ENCODE results near the gene NAA38. TPM values are rescaled to one million over a fixed set of nuclear protein-coding genes. Genes with fewer than 3 reads are reported as not detected.

The NAA38 gene
- total and polyA plus RNA-seq, 2 experiments from 2014 or later: 71.5 to 185 TPM

- H3K27ac ChIP-seq: peak within 1 kb of the TSS; percentile 90
- peaks cover 38% of the 10 kb centered on the region for H3K4me1 ChIP-seq (ENCODE audit: insufficient read depth)
- TF ChIP-seq EZH2 (IDR thresholded peaks at IDR 0.05; ENCODE audit: insufficient read depth, poor library complexity, severe bottlenecking) (no peak), EZH2phosphoT487 (IDR thresholded peaks at IDR 0.05; ENCODE audit: insufficient read depth, low read depth) (no peak)
- in situ Hi-C loops (cut with MboI): no loop called here
- no peaks in the 10 kb centered on the region for H3K9me2 ChIP-seq (ENCODE audit: insufficient read depth)
- no peaks in the 10 kb centered on the region for H3K27me3 ChIP-seq (replicated peaks; ENCODE audit: insufficient read depth)
- no peaks in the 10 kb centered on the region for H4K20me1 ChIP-seq (ENCODE audit: insufficient read depth)
- no peaks in the 10 kb centered on the region for H3K9me3 ChIP-seq (ENCODE audit: low read depth)
- H3K36me3 ChIP-seq (ENCODE audit: low read depth): peaks cover 9% of the 10 kb centered on the region; the same call in 1 of the 2 replicates
- peak within 1 kb of the TSS; percentile 73 for H2AFZ ChIP-seq
- H3F3A ChIP-seq (ENCODE audit: insufficient read depth): peaks cover 36% of the 10 kb centered on the region
- peak within 1 kb of the TSS; percentile 71 for H3K9ac ChIP-seq
- H3K4me2 ChIP-seq (ENCODE audit: unreplicated experiment): peak within 1 kb of the TSS; percentile 86
- DNase-seq: peak; percentile 55
- peak within 1 kb of the TSS; percentile 90 for H3K4me3 ChIP-seq
- 52 to 54% methylated on average over 18 of the region's 18 CpGs for whole genome bisulfite sequencing, 2 experiments (ENCODE audit: low coverage in 1 of 2, low lambda C conversion rate in 2 of 2, missing lambda C conversion rate in 2 of 2)
- H3K79me2 ChIP-seq (ENCODE audit: insufficient read depth): peaks cover 32% of the 10 kb centered on the region
Observed at GRCh38 chr17:7888184-7888920, 31.0 kb upstream of the NAA38 start, which contains the start of gene CHD3. TSS of gene CHD3 (plus strand) at chr17:7888789. CDS start at chr17:7889001, 212 bp downstream.

GRCh38 chr17:7887482-7888183, 30.3 kb upstream of the NAA38 start:
- TF ChIP-seq EZH2phosphoT487 (IDR thresholded peaks at IDR 0.05; ENCODE audit: insufficient read depth, low read depth) (no peak), EZH2 (IDR thresholded peaks at IDR 0.05; ENCODE audit: insufficient read depth, poor library complexity, severe bottlenecking) (no peak)
- H3K4me1 ChIP-seq (ENCODE audit: insufficient read depth): peaks cover 38% of the 10 kb centered on the region
- DNase-seq: peak; percentile 98
- H4K20me1 ChIP-seq (ENCODE audit: insufficient read depth): no peaks in the 10 kb centered on the region
- H3K27me3 ChIP-seq (replicated peaks; ENCODE audit: insufficient read depth): no peaks in the 10 kb centered on the region
- no peaks in the 10 kb centered on the region for H3K9me2 ChIP-seq (ENCODE audit: insufficient read depth)
- in situ Hi-C loops (cut with MboI): no loop called here
- H3K4me3 ChIP-seq: peak overlapping the region; percentile 90
- H3K9me3 ChIP-seq (ENCODE audit: low read depth): no peaks in the 10 kb centered on the region
- peaks cover 38% of the 10 kb centered on the region for H3F3A ChIP-seq (ENCODE audit: insufficient read depth)
- peaks cover 9% of the 10 kb centered on the region; the same call in 1 of the 2 replicates for H3K36me3 ChIP-seq (ENCODE audit: low read depth)
- H3K4me2 ChIP-seq (ENCODE audit: unreplicated experiment): peak overlapping the region; percentile 86
- 1% methylated on average over 23 to 35 of the region's 35 CpGs for WGBS, 2 experiments (ENCODE audit: low coverage in 1 of 2, low lambda C conversion rate in 2 of 2, missing lambda C conversion rate in 2 of 2)
- peak overlapping the region; percentile 90 for H3K27ac ChIP-seq
- peak overlapping the region; percentile 77 for H2AFZ ChIP-seq
- peak overlapping the region; percentile 82 for H3K9ac ChIP-seq
- H3K79me2 ChIP-seq (ENCODE audit: insufficient read depth): peaks cover 32% of the 10 kb centered on the region

GRCh38 chr17:7887038-7887481, 29.7 kb upstream of the NAA38 start:
- H4K20me1 ChIP-seq (ENCODE audit: insufficient read depth): no peaks in the 10 kb centered on the region
- H3K4me3 ChIP-seq: peak overlapping the region; percentile 90
- H3K27me3 ChIP-seq (replicated peaks; ENCODE audit: insufficient read depth): no peaks in the 10 kb centered on the region
- in situ Hi-C loops (cut with MboI): no loop called here
- peaks cover 8% of the 10 kb centered on the region; the same call in 1 of the 2 replicates for H3K36me3 ChIP-seq (ENCODE audit: low read depth)
- peak; percentile 73 for DNase-seq
- H3K27ac ChIP-seq: peak overlapping the region; percentile 90
- peaks cover 38% of the 10 kb centered on the region for H3K4me1 ChIP-seq (ENCODE audit: insufficient read depth)
- H3K9me2 ChIP-seq (ENCODE audit: insufficient read depth): no peaks in the 10 kb centered on the region
- peak overlapping the region; percentile 77 for H2AFZ ChIP-seq
- TF ChIP-seq EZH2phosphoT487 (IDR thresholded peaks at IDR 0.05; ENCODE audit: insufficient read depth, low read depth) (no peak), EZH2 (IDR thresholded peaks at IDR 0.05; ENCODE audit: insufficient read depth, poor library complexity, severe bottlenecking) (no peak)
- peaks cover 32% of the 10 kb centered on the region for H3K79me2 ChIP-seq (ENCODE audit: insufficient read depth)
- H3K9ac ChIP-seq: peak overlapping the region; percentile 82
- WGBS, 2 experiments (ENCODE audit: low coverage in 1 of 2, low lambda C conversion rate in 2 of 2, missing lambda C conversion rate in 2 of 2): 1 to 5% methylated on average over 8 of the region's 8 CpGs
- H3K9me3 ChIP-seq (ENCODE audit: low read depth): no peaks in the 10 kb centered on the region
- H3K4me2 ChIP-seq (ENCODE audit: unreplicated experiment): peak overlapping the region; percentile 86
- H3F3A ChIP-seq (ENCODE audit: insufficient read depth): peaks cover 38% of the 10 kb centered on the region

- TF ChIP-seq EZH2phosphoT487 (IDR thresholded peaks at IDR 0.05; ENCODE audit: insufficient read depth, low read depth): no peak
- no peak for TF ChIP-seq EZH2 (IDR thresholded peaks at IDR 0.05; ENCODE audit: insufficient read depth, poor library complexity, severe bottlenecking)
- Histone ChIP-seq H2AFZ (peak overlapping the region; percentile 77), H3K36me3 (ENCODE audit: low read depth) (peaks cover 5% of the 10 kb centered on the region; the same call in 1 of the 2 replicates), H3K4me3 (peak overlapping the region; percentile 90), H4K20me1 (ENCODE audit: insufficient read depth) (no peaks in the 10 kb centered on the region), H3K9me3 (ENCODE audit: low read depth) (no peaks in the 10 kb centered on the region), H3K4me1 (ENCODE audit: insufficient read depth) (peaks cover 38% of the 10 kb centered on the region), H3K27me3 (replicated peaks; ENCODE audit: insufficient read depth) (no peaks in the 10 kb centered on the region), H3K79me2 (ENCODE audit: insufficient read depth) (peaks cover 32% of the 10 kb centered on the region), H3K27ac (peak overlapping the region; percentile 90), H3K9me2 (ENCODE audit: insufficient read depth) (no peaks in the 10 kb centered on the region), H3K4me2 (ENCODE audit: unreplicated experiment) (peak overlapping the region; percentile 86), H3K9ac (peak overlapping the region; percentile 82), H3F3A (ENCODE audit: insufficient read depth) (peaks cover 38% of the 10 kb centered on the region)
- in situ Hi-C loops (cut with MboI): no loop called here
- 4% methylated on average over 29 to 30 of the region's 30 CpGs for WGBS, 2 experiments (ENCODE audit: low coverage in 1 of 2, low lambda C conversion rate in 2 of 2, missing lambda C conversion rate in 2 of 2)
- peak; percentile 55 for DNase-seq
Observed at GRCh38 chr17:7886227-7887037, 29.1 kb upstream of the NAA38 start.
